RWPE2 (cell line): ENCODE data around the gene MOCOS.

Experiments
- ATAC-seq: fragments of 200-7000 bp; cut with Tn5 transposase; 3 replicates; pipeline ENCODE4 v1.9.1; 2021; ENCODE audit warnings: low read depth
- DNase-seq: peaks from one replicate; pipeline ENCODE4 v3.0.0-alpha.2; 2020; ENCODE audit warnings: low spot score
- H3K27ac ChIP-seq: fragments of 450-650 bp; 2 replicates; pipeline ENCODE4 v1.5.1; 2017; ENCODE audit warnings: mild to moderate bottlenecking; ENCODE audit not compliant: poor library complexity, severe bottlenecking
- H3K27me3 ChIP-seq: fragments of 250-450 bp; sonication (Bioruptor Pico); 2 replicates; pipeline ENCODE4 v1.5.1; 2021; ENCODE audit warnings: mild to moderate bottlenecking, moderate library complexity; ENCODE audit not compliant: insufficient read depth, poor library complexity, severe bottlenecking
- H3K36me3 ChIP-seq: fragments of 250-450 bp; sonication (Bioruptor Pico); 2 replicates; pipeline ENCODE4 v1.5.1; 2020; ENCODE audit warnings: low read depth, mild to moderate bottlenecking, moderate library complexity
- H3K4me1 ChIP-seq: fragments of 250-450 bp; sonication (Bioruptor Pico); 2 replicates; pipeline ENCODE4 v1.5.1; 2021; ENCODE audit warnings: mild to moderate bottlenecking, moderate library complexity; ENCODE audit not compliant: insufficient read depth, poor library complexity, severe bottlenecking
- H3K4me3 ChIP-seq: fragments of 250-450 bp; sonication (Bioruptor Pico); 2 replicates; pipeline ENCODE4 v1.5.1; 2021; ENCODE audit warnings: mild to moderate bottlenecking, moderate library complexity; ENCODE audit not compliant: severe bottlenecking
- H3K9me3 ChIP-seq: fragments of 250-450 bp; sonication (Bioruptor Pico); 2 replicates; pipeline ENCODE4 v1.5.1; 2021; ENCODE audit warnings: mild to moderate bottlenecking, moderate library complexity; ENCODE audit not compliant: severe bottlenecking
- TF ChIP-seq, protein P1 (sequence below): fragments of 450-650 bp; IDR thresholded peaks from one replicate; pipeline ENCODE4 v1.5.1; 2017; ENCODE audit warnings: mild to moderate bottlenecking, moderate library complexity; ENCODE audit not compliant: poor library complexity, severe bottlenecking

Gene MOCOS

DNA sequence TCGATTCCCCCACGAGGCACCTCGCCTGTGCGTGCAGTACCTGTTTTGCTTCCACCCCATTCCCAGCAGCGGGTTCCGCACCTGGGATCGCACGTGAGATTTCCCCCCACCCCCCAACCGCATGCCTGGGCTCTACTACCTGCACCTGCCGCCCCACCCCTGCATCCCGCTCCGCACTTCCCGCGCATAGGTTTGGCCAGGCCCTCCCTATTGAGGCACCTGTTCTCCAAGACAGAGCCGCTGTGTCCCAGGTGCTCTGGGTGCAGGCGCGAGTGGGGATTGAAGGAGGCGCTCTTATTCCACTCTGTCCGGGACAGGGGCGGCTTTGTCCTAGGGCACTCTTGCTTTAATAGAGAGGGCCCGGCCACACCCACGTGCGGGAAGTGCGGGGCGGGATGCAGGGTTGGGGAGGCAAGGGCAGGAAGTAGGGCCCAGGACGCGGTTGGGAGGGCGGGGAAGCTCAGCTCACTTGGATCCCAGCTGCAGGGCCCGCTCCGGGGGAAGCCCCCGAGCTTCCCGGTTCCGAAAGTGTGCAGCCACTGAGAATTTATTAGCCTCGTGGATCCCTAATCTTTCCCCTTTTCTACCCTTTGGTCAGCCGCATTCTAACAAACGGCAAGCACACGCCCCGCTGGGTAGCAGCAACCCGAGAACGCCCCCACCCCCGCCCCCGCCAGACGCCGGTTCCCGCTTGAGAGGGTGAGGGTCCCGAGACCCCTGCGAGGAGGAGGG is 670 bp upstream of the MOCOS start:
- peak overlapping the region; percentile 80 for H3K4me3 ChIP-seq
- no peaks in the 10 kb centered on the region for H3K27me3 ChIP-seq
- ATAC-seq (peak; percentile 26; the same call in 2 of the 3 replicates), DNase-seq (no peak)
- peak overlapping the region; percentile 60 for H3K27ac ChIP-seq
- TF ChIP-seq, protein P1, sequence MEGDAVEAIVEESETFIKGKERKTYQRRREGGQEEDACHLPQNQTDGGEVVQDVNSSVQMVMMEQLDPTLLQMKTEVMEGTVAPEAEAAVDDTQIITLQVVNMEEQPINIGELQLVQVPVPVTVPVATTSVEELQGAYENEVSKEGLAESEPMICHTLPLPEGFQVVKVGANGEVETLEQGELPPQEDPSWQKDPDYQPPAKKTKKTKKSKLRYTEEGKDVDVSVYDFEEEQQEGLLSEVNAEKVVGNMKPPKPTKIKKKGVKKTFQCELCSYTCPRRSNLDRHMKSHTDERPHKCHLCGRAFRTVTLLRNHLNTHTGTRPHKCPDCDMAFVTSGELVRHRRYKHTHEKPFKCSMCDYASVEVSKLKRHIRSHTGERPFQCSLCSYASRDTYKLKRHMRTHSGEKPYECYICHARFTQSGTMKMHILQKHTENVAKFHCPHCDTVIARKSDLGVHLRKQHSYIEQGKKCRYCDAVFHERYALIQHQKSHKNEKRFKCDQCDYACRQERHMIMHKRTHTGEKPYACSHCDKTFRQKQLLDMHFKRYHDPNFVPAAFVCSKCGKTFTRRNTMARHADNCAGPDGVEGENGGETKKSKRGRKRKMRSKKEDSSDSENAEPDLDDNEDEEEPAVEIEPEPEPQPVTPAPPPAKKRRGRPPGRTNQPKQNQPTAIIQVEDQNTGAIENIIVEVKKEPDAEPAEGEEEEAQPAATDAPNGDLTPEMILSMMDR, result no peak
- H3K4me1 ChIP-seq, result peaks cover 6% of the 10 kb centered on the region
- no peaks in the 10 kb centered on the region for H3K9me3 ChIP-seq
- H3K36me3 ChIP-seq, result peaks cover 26% of the 10 kb centered on the region

DNA sequence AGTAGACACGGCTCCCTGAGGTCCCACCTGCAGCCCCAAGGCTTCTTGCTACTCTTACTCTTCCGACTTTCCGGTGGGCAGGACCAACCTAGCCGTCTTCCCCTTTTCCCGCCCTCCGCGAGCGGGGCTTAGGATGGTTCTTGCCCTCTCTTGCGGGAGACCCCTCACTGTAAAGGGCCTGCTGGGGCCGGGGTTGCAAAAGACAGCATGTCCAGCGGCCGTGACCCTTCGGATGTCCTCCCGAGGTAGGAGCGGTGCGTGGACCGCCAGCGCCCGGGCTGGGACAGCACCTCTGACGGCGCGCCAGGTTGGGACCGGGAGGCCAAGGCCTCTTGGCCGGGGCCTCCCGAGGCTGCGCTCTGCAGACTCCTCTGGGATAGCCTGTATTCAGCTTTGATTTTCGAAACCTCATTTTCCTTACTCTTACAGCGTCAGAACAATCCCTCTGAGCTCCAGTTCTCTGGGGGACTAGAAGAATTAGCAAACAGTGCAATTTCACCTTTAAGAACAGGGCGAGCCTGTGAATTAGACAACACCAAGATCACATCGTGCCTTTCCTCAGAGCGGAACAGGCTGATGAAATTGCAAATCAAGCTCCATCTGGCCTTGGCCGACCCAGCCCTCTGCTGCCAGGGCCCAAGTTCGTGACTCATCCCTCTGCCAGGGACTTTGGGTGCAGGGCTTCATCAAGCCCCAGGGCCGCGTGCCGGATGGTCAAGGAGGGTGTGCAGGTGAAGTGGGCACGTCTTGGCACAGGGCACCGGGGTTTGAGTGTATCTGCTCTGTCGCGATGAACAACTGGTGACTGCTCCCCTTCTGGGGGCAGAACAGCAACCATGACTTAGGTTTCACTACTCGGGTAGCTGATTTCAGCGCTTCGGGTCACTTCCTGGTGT is 777 bp downstream of the MOCOS start:
- H3K4me3 ChIP-seq, result peak overlapping the region; percentile 80
- DNase-seq, result no peak
- peak; percentile 64 for ATAC-seq
- TF ChIP-seq, protein P1, result no peak
- H3K27me3 ChIP-seq, result no peaks in the 10 kb centered on the region
- H3K9me3 ChIP-seq, result no peaks in the 10 kb centered on the region
- H3K4me1 ChIP-seq, result peaks cover 6% of the 10 kb centered on the region
- H3K36me3 ChIP-seq, result peaks cover 36% of the 10 kb centered on the region
- H3K27ac ChIP-seq, result peak overlapping the region; percentile 60

DNA sequence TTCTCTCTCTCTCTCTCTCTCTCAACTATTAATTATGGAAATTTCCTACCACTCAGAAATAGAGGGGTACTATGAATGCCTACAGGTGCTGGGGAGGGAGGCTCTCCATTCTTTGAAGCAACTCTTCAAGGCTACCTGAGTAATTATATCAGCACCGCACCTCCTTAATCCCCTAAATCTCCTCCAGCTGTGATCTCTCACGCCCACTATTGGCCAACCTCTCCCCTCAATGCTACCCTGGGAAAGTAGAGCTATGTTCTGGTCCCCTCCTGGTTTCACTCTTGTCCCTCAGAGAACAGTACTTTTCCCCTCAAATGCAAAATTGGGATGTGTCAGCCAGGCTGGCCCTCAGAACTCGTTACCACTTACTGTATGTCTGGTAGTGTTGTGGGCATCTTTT is 1.6 kb downstream of the MOCOS start:
- Histone ChIP-seq H3K36me3 (peaks cover 43% of the 10 kb centered on the region), H3K27ac (peak overlapping the region; percentile 60), H3K9me3 (no peaks in the 10 kb centered on the region), H3K4me3 (no peak overlapping the region), H3K27me3 (no peaks in the 10 kb centered on the region), H3K4me1 (peaks cover 6% of the 10 kb centered on the region)
- no peak for ATAC-seq
- TF ChIP-seq, protein P1, result no peak
- DNase-seq, result no peak

DNA sequence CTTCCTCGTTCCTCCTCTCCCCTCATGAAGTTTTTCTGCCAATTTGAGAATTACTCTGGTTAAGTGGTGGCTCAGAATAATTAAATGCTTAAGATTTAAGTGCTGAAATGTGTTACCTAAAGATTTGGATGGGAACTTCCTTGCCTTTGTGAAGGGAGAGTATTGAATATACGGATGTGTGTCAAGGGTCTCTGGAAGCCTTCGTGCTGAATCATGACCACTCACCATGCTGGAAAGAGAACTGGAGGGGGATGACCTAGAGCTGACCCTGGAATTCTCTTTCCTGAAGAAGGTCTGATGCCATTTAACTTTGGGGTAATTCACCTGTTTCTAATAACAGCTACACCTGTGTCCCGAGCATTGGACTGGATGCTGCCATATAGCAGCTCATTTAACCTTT is 2.2 kb downstream of the MOCOS start:
- ATAC-seq (no peak), DNase-seq (no peak)
- H3K4me1 ChIP-seq, result peaks cover 6% of the 10 kb centered on the region
- H3K27ac ChIP-seq, result no peak overlapping the region
- TF ChIP-seq, protein P1, result no peak
- H3K36me3 ChIP-seq, result peaks cover 48% of the 10 kb centered on the region
- no peaks in the 10 kb centered on the region for H3K9me3 ChIP-seq
- H3K4me3 ChIP-seq, result no peak overlapping the region
- no peaks in the 10 kb centered on the region for H3K27me3 ChIP-seq
